ENCODE data around the gene ABHD17B. TPM values are rescaled to one million over a fixed set of nuclear protein-coding genes. Genes with fewer than 3 reads are reported as not detected.

Gene ABHD17B
- total and polyA plus RNA-seq, 4 donors = 5.2 to 17.7 (median 10.1) TPM

DNA sequence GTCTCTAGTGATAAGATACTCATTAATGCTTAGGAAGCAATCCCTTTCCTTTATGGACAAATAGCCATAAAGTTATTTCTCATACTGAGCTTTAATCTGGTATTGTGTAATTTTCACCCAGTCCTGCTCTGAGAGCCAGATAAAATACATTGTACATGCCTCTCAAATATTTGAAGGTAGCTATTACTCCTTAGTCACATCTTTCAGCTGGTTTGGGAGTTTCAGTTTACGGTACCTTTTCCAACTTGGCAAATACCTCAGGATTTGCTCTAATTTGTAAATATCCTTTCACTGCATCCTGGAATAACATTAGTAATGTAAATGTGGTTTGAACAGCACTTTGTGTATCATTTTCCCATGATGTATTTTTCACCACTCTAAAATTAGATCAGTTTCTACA is 47.4 kb downstream of the ABHD17B start:
- no peak for DNase-seq (ENCODE audit: low spot score)
- Histone ChIP-seq H3K4me1 (ENCODE audit: control insufficient read depth in 4 of 4, insufficient read depth in 4 of 4, low read length in 3 of 4) (peaks cover 3 to 16% (median 9%) of the 10 kb centered on the region in 4 donors), H3K27ac (ENCODE audit: low read depth in 1 of 2, low read length in 2 of 2) (no peak overlapping the region), H3K9ac (ENCODE audit: low read depth in 1 of 2, low read length in 2 of 2) (no peak overlapping the region), H3K9me3 (ENCODE audit: control insufficient read depth in 4 of 4, low read length in 3 of 4) (peaks cover 0 to 9% (median 0%) of the 10 kb centered on the region in 4 donors), H3K36me3 (ENCODE audit: control insufficient read depth in 4 of 4, insufficient read depth in 3 of 4, low read depth in 1 of 4, low read length in 3 of 4) (peaks cover 0 to 2% (median 0%) of the 10 kb centered on the region in 4 donors), H3K4me3 (ENCODE audit: low read depth in 1 of 3, low read length in 3 of 3) (no peak overlapping the region), H3K27me3 (ENCODE audit: control insufficient read depth in 4 of 4, insufficient read depth in 4 of 4, low read length in 3 of 4) (no peaks in the 10 kb centered on the region)
- WGBS = 54% methylated on average over 1 of the region's 1 CpG
- no peak for TF ChIP-seq HNF4G (IDR thresholded peaks at IDR 0.05)
- TF ChIP-seq TAF1 (conservative IDR thresholded peaks at IDR 0.05) = no peak
- TF ChIP-seq, protein P1, sequence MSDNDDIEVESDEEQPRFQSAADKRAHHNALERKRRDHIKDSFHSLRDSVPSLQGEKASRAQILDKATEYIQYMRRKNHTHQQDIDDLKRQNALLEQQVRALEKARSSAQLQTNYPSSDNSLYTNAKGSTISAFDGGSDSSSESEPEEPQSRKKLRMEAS (IDR thresholded peaks at IDR 0.05) = no peak
- TF ChIP-seq FOXA1 (IDR thresholded peaks at IDR 0.05) = no peak
- TF ChIP-seq JUND (IDR thresholded peaks at IDR 0.05) = no peak
- TF ChIP-seq SP1 (IDR thresholded peaks at IDR 0.05) = no peak
- TF ChIP-seq RAD21 (IDR thresholded peaks at IDR 0.05) = no peak
- no peak for TF ChIP-seq NR2F2 (IDR thresholded peaks at IDR 0.05)
- no peak for TF ChIP-seq HNF4A (conservative IDR thresholded peaks at IDR 0.05)
- no peak for TF ChIP-seq RXRA (IDR thresholded peaks at IDR 0.05)
- TF ChIP-seq, protein P2, sequence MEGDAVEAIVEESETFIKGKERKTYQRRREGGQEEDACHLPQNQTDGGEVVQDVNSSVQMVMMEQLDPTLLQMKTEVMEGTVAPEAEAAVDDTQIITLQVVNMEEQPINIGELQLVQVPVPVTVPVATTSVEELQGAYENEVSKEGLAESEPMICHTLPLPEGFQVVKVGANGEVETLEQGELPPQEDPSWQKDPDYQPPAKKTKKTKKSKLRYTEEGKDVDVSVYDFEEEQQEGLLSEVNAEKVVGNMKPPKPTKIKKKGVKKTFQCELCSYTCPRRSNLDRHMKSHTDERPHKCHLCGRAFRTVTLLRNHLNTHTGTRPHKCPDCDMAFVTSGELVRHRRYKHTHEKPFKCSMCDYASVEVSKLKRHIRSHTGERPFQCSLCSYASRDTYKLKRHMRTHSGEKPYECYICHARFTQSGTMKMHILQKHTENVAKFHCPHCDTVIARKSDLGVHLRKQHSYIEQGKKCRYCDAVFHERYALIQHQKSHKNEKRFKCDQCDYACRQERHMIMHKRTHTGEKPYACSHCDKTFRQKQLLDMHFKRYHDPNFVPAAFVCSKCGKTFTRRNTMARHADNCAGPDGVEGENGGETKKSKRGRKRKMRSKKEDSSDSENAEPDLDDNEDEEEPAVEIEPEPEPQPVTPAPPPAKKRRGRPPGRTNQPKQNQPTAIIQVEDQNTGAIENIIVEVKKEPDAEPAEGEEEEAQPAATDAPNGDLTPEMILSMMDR (IDR thresholded peaks at IDR 0.05; ENCODE audit: low read depth, low read length, missing input control) = no peak

DNA sequence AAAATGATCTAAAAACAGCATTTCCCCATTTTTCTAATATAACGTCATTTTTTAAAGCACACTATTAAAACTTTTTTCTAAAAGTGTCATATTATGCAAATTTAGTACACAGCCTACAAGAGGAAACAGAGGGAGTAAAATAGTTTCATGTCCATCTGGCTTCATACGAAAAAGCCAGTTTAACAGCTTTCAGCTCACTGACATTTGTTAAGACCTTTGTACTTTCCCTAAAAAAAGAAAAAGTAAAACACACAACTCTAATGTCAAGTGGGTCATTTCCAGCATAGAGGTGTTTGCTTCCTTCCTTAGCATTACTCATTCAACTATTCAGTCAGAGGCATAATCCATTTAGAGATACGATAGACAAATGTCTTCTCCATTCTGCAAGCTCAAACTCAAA is 49.4 kb downstream of the ABHD17B start:
- H3K4me3 ChIP-seq (ENCODE audit: low read depth in 1 of 3, low read length in 3 of 3) = no peak overlapping the region
- H3K27me3 ChIP-seq (ENCODE audit: control insufficient read depth in 4 of 4, insufficient read depth in 4 of 4, low read length in 3 of 4) = no peaks in the 10 kb centered on the region
- no peak overlapping the region for H3K9ac ChIP-seq (ENCODE audit: low read depth in 1 of 2, low read length in 2 of 2)
- H3K27ac ChIP-seq (ENCODE audit: low read depth in 1 of 2, low read length in 2 of 2) = peak overlapping the region; percentile 1 to 54
- 57% methylated on average over 3 of the region's 3 CpGs for WGBS
- no peak for DNase-seq (ENCODE audit: low spot score)
- H3K36me3 ChIP-seq (ENCODE audit: control insufficient read depth in 4 of 4, insufficient read depth in 3 of 4, low read depth in 1 of 4, low read length in 3 of 4) = peaks cover 0 to under 1% (median 0%) of the 10 kb centered on the region in 4 donors
- H3K4me1 ChIP-seq (ENCODE audit: control insufficient read depth in 4 of 4, insufficient read depth in 4 of 4, low read length in 3 of 4) = peaks cover 6 to 26% (median 9%) of the 10 kb centered on the region in 4 donors
- H3K9me3 ChIP-seq (ENCODE audit: control insufficient read depth in 4 of 4, low read length in 3 of 4) = peaks cover 0 to 9% (median 0%) of the 10 kb centered on the region in 4 donors
- TF ChIP-seq NR2F2 (IDR thresholded peaks at IDR 0.05) (no peak), RXRA (IDR thresholded peaks at IDR 0.05) (peak; percentile 25 to 45), JUND (IDR thresholded peaks at IDR 0.05) (peak in 1 of 2 donors; percentile 31), FOXA1 (IDR thresholded peaks at IDR 0.05) (no peak), SP1 (IDR thresholded peaks at IDR 0.05) (peak; percentile 62), RAD21 (IDR thresholded peaks at IDR 0.05) (peak in 1 of 2 donors; percentile 5), YY1 (IDR thresholded peaks at IDR 0.05) (no peak), HNF4A (conservative IDR thresholded peaks at IDR 0.05) (peak; percentile 68 to 74), EGR1 (IDR thresholded peaks at IDR 0.05; ENCODE audit: low read depth in 2 of 2) (no peak), HNF4G (IDR thresholded peaks at IDR 0.05) (peak; percentile 27)
- TF ChIP-seq, protein P3, sequence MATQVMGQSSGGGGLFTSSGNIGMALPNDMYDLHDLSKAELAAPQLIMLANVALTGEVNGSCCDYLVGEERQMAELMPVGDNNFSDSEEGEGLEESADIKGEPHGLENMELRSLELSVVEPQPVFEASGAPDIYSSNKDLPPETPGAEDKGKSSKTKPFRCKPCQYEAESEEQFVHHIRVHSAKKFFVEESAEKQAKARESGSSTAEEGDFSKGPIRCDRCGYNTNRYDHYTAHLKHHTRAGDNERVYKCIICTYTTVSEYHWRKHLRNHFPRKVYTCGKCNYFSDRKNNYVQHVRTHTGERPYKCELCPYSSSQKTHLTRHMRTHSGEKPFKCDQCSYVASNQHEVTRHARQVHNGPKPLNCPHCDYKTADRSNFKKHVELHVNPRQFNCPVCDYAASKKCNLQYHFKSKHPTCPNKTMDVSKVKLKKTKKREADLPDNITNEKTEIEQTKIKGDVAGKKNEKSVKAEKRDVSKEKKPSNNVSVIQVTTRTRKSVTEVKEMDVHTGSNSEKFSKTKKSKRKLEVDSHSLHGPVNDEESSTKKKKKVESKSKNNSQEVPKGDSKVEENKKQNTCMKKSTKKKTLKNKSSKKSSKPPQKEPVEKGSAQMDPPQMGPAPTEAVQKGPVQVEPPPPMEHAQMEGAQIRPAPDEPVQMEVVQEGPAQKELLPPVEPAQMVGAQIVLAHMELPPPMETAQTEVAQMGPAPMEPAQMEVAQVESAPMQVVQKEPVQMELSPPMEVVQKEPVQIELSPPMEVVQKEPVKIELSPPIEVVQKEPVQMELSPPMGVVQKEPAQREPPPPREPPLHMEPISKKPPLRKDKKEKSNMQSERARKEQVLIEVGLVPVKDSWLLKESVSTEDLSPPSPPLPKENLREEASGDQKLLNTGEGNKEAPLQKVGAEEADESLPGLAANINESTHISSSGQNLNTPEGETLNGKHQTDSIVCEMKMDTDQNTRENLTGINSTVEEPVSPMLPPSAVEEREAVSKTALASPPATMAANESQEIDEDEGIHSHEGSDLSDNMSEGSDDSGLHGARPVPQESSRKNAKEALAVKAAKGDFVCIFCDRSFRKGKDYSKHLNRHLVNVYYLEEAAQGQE (IDR thresholded peaks at IDR 0.05) = peak; percentile 41
- TF ChIP-seq, protein P4, sequence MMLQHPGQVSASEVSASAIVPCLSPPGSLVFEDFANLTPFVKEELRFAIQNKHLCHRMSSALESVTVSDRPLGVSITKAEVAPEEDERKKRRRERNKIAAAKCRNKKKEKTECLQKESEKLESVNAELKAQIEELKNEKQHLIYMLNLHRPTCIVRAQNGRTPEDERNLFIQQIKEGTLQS (IDR thresholded peaks at IDR 0.05) = no peak
- TF ChIP-seq, protein P1 (IDR thresholded peaks at IDR 0.05) = no peak
